Measurements from ENCODE around the gene NOTCH2.

GRCh38 chr1:119954476-119955422 lies 114.7 kb downstream of the NOTCH2 start:
- TF ChIP-seq ASH1L (IDR thresholded peaks at IDR 0.05; ENCODE audit: borderline replicate concordance, low read depth, partially characterized antibody) (no peak), HMGXB4 (CRISPR knock-in tag; IDR thresholded peaks at IDR 0.05) (no peak), MEF2A (IDR thresholded peaks at IDR 0.05; ENCODE audit: control insufficient read depth, low read depth, low read length) (no peak), REST (IDR thresholded peaks at IDR 0.05; ENCODE audit: borderline replicate concordance) (no peak), REST (CRISPR knock-in tag; IDR thresholded peaks at IDR 0.05; ENCODE audit: low read depth) (no peak), ELF1 (tag; IDR thresholded peaks at IDR 0.05) (no peak), ZBTB9 (CRISPR knock-in tag; IDR thresholded peaks at IDR 0.05) (no peak), TBP (optimal IDR thresholded peaks at IDR 0.05; ENCODE audit: low read depth, low read length) (no peak), MYC (IDR thresholded peaks at IDR 0.05; ENCODE audit: low read depth, low read length) (no peak), MYC (CRISPR knock-in tag; IDR thresholded peaks at IDR 0.05; ENCODE audit: borderline replicate concordance, low read depth) (no peak), GATA2 (CRISPR knock-in tag; IDR thresholded peaks at IDR 0.05) (no peak)

Measured in K562 (cell line).